GM21723 (cell line): ENCODE data around the gene SACM1L.

Experiments
- ATAC-seq: cut with Tn5 transposase; IDR thresholded peaks from one replicate; pipeline ENCODE4 v1.9.1; 2021; ENCODE audit warnings: mild to moderate bottlenecking, moderate library complexity; ENCODE audit not compliant: unreplicated experiment

The SACM1L gene

GRCh38 chr3:45762647-45763302 lies 73.6 kb downstream of the SACM1L start:
- ATAC-seq = no peak

- ATAC-seq = no peak
Measured at GRCh38 chr3:45763303-45763675, 74.1 kb downstream of the SACM1L start.

- ATAC-seq = no peak
Measured at GRCh38 chr3:45765266-45765851, 76.2 kb downstream of the SACM1L start.

DNA sequence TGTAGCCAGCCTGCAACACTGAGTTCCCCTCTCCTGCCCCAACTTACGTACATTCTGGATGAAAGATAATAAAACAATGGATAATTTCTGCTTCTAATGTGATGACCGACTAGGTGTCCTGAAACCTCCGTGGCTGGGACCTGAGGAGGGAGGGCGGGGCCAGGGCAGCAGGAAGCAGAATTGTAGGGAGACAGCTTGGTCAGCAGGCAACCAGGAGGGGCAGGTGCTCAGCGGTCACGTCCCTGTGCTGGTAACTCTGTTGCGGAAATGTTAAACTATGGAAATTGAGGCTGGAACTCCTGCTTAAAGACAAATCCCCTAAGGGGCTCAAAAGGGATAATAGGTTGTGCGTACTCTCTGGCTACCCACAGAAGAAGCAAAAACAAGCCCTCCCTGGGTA lies 76.8 kb downstream of the SACM1L start:
- ATAC-seq = no peak

DNA sequence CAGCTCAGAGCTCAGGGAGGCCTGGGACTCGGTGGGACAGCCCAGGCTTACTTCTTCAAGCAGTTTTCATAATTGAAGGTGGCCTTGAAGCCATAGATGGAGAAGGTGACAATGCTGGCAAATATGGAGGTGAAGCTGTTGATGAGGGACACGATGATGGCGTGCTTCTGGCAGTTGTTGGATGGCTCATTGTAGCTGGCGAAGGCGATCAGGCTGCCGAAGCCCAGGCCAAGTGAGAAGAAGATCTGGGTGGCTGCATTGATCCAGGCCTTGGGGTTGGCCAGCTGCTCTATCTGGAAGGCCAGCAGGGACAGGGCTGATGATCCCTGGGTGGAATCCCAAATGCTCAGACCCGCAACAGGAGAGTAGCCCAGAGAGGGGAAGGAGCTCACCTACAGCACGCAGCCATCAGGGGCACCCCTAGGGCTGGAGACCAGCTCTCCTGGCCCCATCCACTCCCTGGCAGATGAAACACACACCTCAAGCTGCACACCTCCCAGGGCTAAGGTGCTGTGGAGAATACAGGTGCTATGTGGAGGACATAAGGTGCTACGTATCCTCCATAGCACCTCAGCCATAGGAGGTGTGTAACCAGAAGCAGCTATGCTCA lies 82.1 kb downstream of the SACM1L start:
- ATAC-seq = no peak

DNA sequence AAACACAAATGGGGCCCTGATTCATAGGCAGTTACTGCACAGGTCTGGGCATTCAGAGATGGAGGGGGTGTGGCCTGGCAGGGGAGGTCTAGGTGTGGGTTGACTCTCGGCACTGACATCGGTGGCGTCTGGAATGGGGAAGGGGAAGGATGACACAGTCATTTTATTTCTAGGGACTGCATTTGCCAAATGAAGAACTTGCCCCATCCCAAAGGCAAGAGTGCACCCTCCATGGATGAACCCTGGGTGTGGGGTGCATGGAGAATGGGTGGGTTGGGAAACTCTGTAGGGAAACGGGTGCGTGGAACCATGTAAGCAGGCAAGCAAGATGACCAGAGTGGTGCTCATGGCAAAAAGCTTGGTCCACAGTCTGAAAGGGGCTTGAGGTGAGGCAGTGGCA lies 82.6 kb downstream of the SACM1L start:
- no peak for ATAC-seq

GRCh38 chr3:45772341-45773035 lies 83.3 kb downstream of the SACM1L start:
- ATAC-seq = no peak

DNA sequence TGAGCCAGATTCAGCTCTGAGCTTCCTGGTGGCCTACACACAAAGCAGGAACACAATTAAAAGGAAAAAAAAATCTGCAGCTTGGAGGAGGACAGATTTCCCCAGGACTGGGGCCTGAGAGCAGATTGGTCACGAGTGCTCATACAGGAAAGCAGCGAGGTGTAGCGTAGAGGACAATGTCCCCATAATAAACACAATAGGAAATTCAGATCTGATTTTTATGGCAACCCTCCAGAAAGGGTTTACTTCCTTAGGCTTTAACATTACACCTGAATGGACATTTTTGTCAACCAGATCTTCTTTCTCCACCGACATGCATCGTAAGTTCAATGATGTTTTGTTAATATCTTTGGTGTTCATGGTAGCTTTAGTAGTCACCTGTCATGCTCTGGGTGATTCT lies 83.9 kb downstream of the SACM1L start:
- no peak for ATAC-seq

DNA sequence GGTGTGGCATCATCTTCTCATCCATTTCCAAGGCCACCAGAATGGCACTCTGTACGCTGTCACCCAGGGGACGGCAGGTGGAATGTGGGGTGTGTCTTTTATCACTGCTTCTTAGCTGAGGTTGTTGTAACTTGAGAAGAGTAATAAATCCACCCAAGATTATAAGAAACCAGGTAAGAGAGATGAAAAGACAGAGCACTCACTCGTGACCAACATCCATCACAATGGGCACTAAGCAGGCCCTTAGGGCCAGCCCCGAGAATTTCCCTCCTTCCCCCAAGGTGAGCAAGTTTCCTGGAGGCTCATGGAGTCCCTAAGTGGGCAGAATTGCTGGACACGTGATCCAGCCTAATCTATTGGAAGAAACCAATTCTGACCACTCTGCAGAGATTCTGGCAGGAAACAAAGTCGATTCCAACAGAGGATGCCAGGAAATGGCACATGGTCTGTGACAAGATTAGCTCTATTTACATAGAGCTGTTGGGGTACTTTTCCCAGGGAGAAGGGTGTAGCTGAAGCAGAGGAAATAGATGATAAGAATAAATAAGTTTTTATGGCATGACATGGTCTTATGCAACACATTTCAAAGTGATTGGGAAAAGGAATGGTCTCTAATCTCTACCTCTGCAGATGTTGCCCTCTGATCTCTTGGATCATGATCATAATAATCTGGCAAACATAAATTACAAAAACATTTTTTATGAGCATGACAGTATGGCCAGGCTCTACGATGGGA lies 84.7 kb downstream of the SACM1L start:
- no peak for ATAC-seq

DNA sequence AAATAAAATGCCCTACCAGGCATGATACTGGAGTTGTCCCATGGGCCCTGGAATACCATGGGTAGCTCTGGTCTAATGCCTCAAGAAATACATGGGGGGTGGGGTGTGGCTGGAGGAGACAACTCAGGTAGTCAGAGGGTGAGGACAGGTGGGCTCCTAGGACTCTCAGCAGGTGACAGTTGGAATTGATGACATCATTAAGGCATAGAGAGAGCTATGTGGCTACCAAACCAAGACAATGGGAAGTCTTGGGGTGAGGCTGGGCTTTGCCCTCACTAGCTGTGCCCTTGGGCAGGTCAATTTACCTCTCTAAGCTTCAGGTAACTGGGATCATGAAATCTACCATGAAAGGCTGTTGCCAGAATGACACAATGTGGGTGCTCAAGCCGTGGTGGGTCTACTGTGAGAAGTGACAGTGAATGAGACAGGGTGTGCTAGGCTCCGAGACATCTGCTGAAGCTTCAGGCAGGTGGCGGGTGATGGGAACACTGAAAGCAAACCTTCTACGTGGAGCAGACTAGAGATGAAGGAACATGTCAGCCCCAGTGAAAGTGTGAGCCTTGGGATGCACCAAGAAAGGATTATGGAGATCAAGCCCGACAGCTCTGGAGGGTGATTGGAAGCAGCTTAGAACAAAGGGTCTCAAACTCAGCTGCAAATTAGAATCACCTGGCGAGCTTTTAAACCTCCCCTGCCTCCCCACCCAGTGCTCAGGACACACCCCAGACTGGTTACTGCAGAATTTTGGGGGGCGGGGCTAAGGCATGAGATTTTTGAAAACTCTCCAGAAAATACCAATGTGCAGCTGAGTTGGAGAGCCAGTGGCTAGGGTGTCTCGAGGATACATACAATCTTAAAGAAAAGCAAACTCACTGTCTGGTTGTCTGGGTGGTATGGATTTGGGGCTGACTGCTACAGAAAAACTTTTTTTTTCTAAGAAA lies 85.7 kb downstream of the SACM1L start:
- no peak for ATAC-seq

GRCh38 chr3:45775571-45776300 lies 86.5 kb downstream of the SACM1L start:
- no peak for ATAC-seq

DNA sequence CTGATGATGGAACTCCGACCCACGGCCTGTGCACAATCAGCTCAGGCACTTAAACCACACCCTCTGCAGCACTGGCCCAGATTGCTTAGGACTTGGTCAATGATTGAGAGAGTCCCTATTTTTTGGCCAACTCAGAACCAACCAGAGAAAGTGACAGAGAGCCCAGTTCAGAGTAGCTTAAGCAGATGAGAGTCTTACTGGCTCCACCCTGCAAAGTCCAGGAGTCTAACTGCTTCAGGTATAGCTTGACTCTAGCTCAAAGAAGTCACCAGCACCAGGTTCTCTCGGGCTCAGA lies 87.1 kb downstream of the SACM1L start:
- no peak for ATAC-seq

- no peak for ATAC-seq
Measured at GRCh38 chr3:45776611-45777010, 87.4 kb downstream of the SACM1L start.

DNA sequence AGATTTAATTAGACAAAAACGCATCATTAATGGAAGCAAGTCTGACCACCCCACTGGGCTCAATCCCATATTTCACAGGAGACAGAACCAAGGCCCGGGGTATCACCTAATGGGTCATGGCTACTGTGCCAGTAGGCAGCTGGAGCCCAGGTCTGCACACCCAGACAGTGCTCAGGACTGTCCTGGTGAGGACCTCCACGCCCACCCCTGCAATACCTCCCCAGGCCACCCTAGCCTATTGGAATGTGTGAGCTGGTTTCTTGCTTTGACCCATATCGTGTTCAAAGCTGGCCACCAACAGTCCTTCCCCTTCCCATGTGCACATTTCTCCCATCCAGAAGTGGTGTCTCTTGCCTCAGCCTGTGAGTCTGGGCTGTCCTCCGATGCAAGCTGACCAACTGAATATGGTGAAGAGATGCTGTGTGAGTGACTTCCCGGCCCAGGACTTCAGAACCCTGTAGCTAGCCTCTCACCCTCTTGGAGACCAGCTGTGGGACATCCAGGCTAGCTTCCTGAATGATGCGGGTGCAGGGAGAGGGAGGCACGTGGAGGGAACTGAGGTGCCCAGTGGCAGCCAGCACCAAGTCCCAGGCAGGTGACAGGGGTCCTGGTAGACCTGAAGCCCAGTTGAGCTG lies 88.0 kb downstream of the SACM1L start:
- no peak for ATAC-seq

DNA sequence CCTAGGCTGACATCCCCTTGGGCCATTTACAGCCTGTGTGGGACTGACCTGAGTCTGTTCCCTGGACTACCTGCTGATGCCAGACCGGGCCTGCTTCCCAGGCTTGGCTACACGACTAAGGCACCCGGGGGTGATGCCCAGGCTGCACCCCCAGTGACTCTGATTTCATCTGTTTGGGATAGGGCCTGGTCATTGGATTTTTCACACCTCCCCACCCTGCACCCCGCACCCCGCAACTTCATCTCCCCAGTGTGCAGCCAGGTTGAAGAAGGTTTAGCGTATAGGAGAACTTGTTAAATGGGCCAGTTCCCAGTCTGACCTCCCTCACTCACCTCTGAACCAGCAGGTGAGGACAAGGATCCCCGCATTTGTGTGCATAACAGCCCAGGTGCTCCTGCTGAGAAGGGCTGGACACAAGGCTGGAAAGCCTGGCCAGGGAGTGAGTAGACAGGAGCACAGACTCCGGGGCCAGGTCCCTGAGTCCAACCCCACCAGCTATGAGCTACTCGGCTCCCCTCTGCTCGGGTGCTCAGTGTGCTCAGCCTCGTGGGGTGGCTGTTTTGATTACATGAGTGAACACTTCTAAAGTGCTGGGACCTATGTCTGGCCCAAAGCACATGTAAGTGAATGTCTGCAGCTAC lies 88.7 kb downstream of the SACM1L start:
- ATAC-seq = no peak

DNA sequence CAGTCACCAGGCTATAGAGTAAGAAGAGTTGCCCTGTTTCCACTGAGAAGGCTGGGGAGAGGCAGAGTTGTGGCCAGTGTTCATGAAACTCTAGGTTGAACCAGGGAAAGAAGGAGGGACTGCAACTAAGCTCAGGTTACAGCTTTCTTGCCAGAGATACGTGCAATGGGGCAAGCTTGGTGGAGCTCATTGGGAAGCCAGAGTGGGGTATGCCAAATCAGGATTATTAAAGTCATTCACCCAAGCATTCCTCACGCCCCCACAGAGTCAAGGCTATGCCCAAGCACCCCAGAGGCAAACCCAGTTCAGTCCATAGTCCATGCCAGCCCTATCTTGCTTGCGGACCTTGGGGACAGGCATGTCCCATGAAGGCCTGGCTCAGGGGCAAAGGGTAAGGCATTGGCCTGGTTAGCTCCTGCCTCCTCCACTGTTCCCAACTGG lies 89.6 kb downstream of the SACM1L start:
- ATAC-seq = no peak

GRCh38 chr3:45779746-45780735 lies 90.8 kb downstream of the SACM1L start:
- ATAC-seq = no peak

DNA sequence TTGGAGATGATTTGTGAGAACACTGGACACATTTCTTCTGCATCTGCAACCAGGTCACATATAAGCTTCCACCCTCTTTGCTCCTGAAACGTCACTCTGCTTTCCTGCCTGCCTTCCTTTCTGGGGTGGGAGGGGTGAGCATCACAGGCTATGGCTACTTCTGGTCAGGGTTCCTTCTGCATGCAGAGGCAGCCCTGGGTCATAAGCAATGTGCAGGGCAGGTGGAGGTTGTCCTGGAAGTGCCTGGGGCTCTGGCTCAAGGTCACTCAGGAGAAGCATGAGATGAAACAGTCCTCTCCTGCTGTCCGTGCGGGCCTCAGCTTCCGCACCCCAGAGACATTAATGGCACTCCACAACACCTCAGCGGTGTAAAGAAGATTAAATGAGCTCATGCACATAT lies 92.1 kb downstream of the SACM1L start:
- ATAC-seq = no peak
